Left renal pelvis (tissue), 4 donors: ENCODE data around the gene IKZF3. TPM values are rescaled to one million over a fixed set of nuclear protein-coding genes. Genes with fewer than 3 reads are reported as not detected.
"Not testable (repeated sequence)": the region's sequence is repeated elsewhere in the genome, so short reads cannot be mapped to it uniquely, and the experiment has no call there.

ENCODE experiments used
- DNase-seq, 4 donors: peaks; one replicate each; pipeline ENCODE4 v3.0.0-alpha.2; 2013; ENCODE audit warnings: low read depth in 4 of 4, low spot score in 3 of 4
- polyA plus RNA-seq, 4 donors: library from polyadenylated mRNA; unstranded; fragments of 120-200 nt; gene quantifications; one replicate each; pipeline ENCODE4 v1.2.1, GENCODE V29; 2013; ENCODE audit not compliant: insufficient read length in 4 of 4

The IKZF3 gene
- polyA plus RNA-seq, 4 donors = 0.23 to 0.35 (median 0.30) TPM

GRCh38 chr17:39863244-39863917 is 731 bp downstream of the IKZF3 start:
- no peak for DNase-seq

- DNase-seq = no peak
Measured at GRCh38 chr17:39861235-39861634, 2.9 kb downstream of the IKZF3 start.

GRCh38 chr17:39855911-39856649 is 8.0 kb downstream of the IKZF3 start:
- DNase-seq = not testable (repeated sequence)

- DNase-seq = no peak
Measured at GRCh38 chr17:39854909-39855308, 9.2 kb downstream of the IKZF3 start.

GRCh38 chr17:39852239-39852638 is 11.9 kb downstream of the IKZF3 start:
- no peak for DNase-seq

- DNase-seq = not testable (repeated sequence)
Measured at GRCh38 chr17:39850186-39850585, 13.9 kb downstream of the IKZF3 start.

DNA sequence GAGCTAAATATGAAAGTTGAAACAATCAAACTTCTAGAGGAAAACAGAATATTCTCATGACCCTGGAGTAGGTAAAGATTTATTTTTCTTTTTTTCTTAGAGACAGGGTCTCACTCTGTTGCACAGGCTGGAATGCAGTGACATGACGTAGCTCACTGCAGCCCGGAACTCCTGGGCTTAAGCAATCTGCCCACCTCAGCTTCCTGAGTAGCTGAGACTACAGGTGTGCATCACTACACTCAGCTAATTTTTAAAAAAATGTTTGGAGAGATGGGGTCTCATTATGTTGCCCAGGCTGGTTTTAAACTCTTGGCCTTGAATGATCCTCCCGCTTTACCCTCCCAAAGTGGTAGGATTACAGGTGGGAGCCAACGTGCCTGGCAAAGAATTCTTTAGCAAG is 15.5 kb downstream of the IKZF3 start:
- DNase-seq = peak in 1 of 4 donors; percentile 35

- DNase-seq = no peak
Measured at GRCh38 chr17:39846205-39846604, 17.9 kb downstream of the IKZF3 start.

DNA sequence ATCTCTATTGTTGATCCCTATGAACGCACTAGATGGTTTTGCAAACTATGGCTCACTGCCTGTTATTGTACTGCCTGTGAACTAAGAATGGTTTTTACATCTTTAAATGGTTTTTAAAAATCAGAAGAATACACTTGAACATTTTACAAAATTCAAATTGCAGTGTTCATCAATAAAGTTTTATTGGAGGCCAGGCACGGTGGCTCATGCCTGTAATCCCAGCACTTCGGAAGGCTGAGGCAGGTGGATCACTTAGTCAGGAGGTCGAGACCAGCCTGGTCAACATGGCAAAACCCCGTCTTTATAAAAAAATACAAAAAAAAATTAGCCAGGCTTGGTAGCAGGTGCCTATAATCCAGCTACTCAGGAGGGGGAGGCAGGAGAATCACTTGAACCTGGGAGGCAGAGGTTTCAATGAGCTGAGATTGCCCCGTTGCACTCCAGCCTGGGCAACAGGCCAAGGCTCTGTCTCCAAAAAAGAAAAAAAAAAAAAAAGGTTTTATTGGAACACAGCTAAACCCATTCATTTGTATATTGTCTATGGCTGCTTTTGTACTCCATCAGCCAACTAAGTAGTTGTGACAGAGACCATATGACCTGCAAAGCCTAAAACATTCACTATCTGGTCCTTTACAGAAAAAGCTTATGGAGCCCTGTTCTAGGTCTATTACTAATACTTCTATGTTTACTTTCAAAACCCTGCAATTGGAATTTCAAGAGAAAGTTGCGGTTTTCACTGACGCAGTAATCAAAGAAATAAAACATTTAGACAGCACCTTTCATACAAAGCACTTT is 18.9 kb downstream of the IKZF3 start:
- no peak for DNase-seq

GRCh38 chr17:39841134-39841683 is 22.9 kb downstream of the IKZF3 start:
- no peak for DNase-seq

- DNase-seq = no peak
Measured at GRCh38 chr17:39838784-39839183, 25.3 kb downstream of the IKZF3 start.

GRCh38 chr17:39838057-39838456 is 26.1 kb downstream of the IKZF3 start:
- no peak for DNase-seq

GRCh38 chr17:39836117-39836516 is 28.0 kb downstream of the IKZF3 start:
- no peak for DNase-seq

DNA sequence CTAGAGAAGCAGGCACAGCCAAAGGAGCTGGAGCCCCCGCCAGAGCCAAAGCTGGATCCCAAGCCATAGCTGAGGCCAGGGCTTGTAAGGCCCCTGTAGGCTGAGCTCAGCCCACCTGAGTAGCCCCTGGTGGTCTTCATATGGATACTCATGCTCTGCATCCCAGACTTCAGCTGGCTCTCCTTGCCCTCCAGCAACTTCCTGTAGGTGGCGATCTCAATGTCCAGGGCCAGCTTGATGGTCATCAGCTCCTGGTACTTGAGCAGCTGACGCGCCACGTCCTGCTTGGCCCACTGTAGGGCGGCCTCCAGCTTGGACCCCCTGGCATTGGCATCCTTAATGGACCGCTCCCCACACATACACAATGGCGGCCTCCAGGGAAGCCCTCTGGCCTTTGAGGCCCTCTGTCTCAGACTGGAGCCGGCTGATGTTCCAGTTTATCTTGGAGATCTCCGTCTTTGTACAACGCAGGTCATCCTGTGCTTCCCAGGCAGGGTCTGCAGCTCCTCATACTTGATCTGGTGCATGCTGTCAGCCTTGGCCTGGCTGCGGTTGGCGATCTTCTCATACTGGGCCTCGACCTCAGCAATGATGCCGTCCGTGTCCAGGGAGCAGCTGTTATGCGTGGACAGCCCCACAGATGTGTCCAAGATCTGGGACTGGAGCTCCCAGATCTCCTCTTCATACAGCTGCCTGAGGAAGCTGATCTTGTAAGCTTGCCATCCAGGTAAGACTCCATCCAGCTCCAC is 28.9 kb downstream of the IKZF3 start:
- no peak for DNase-seq

GRCh38 chr17:39834017-39834416 is 30.1 kb downstream of the IKZF3 start:
- no peak for DNase-seq

- no peak for DNase-seq
Measured at GRCh38 chr17:39831588-39831987, 32.5 kb downstream of the IKZF3 start.

DNA sequence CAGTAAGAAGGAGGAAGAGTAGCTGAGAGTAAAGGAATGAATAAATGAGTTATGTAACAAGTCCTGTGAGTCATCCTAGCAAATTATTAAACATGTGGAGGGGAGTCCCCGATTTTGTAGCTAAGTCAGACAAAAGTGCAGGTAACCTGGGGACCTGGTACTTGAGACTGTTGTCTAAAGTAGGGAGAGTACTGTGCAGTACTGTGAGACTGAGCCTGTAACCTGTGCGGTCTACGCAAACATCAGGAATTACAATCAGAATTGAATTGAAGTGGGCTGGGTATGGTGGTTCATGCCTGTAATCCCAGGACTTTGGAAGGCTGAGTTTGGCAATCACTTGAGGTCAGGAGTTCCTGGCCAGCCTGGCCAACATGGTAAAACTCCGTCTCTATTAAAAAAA is 35.7 kb downstream of the IKZF3 start:
- no peak for DNase-seq

DNA sequence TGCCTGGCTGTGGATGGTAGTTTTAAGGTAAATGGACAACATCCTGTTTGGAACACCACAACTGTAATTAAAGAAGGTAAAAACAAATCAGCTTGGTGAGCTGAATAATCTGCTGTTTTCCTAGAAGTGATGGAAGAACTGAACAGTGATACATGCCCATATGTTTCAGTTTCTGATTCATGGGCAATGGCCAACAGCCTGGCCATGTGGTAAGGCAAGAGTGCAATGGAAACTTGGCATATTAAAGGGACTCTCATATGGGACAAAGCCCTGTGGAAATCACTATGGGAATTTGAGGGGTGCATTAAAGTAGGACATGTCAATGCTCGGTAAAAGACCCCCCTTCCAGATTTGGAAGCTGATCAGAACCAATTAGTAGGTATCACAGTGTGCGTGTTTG is 37.8 kb downstream of the IKZF3 start:
- no peak for DNase-seq

GRCh38 chr17:39823407-39824054 is 40.6 kb downstream of the IKZF3 start:
- no peak for DNase-seq

- DNase-seq = no peak
Measured at GRCh38 chr17:39822051-39822451, 42.1 kb downstream of the IKZF3 start.
